ENCODE data around the gene LRIG3. TPM values are rescaled to one million over a fixed set of nuclear protein-coding genes. Genes with fewer than 3 reads are reported as not detected.

The LRIG3 gene
- polyA plus RNA-seq, 1 of the 3 experiments (the other 2 are of a cell fraction) = 0.03 TPM

DNA sequence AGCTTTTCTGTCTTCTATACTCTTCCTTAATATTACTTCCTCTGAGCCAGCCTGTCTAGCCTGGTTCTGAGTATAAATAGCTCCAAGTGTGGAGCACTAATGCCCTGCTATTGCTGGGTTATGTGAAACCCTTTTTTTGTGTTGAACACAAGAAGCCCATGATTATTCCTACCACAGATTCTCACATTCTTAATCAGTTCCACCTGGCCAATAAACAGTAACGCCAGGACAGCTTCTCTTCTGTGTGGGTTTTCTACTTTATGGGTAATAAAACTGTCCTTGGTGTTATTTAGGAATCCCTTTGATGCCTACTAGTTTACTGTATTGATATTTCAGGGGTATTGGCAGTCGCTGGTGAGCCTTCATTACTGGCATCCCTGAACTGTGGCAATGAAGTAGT, 48.9 kb upstream of the LRIG3 start:
- H3F3A ChIP-seq (replicated peaks; ENCODE audit: insufficient read depth) = no peaks in the 10 kb centered on the region
- H3K36me3 ChIP-seq (replicated peaks in 1 of 2; ENCODE audit: control insufficient read depth in 1 of 2, insufficient read depth in 2 of 2, low read length in 1 of 2) = no peaks in the 10 kb centered on the region
- TF ChIP-seq GABPA (IDR thresholded peaks at IDR 0.05; ENCODE audit: low read depth) = no peak
- no peak for TF ChIP-seq FOXJ3 (CRISPR knock-in tag; IDR thresholded peaks at IDR 0.05)
- TF ChIP-seq RFX5 (IDR thresholded peaks at IDR 0.05; ENCODE audit: low read length) = no peak
- TF ChIP-seq, protein P1, sequence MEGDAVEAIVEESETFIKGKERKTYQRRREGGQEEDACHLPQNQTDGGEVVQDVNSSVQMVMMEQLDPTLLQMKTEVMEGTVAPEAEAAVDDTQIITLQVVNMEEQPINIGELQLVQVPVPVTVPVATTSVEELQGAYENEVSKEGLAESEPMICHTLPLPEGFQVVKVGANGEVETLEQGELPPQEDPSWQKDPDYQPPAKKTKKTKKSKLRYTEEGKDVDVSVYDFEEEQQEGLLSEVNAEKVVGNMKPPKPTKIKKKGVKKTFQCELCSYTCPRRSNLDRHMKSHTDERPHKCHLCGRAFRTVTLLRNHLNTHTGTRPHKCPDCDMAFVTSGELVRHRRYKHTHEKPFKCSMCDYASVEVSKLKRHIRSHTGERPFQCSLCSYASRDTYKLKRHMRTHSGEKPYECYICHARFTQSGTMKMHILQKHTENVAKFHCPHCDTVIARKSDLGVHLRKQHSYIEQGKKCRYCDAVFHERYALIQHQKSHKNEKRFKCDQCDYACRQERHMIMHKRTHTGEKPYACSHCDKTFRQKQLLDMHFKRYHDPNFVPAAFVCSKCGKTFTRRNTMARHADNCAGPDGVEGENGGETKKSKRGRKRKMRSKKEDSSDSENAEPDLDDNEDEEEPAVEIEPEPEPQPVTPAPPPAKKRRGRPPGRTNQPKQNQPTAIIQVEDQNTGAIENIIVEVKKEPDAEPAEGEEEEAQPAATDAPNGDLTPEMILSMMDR (IDR thresholded peaks at IDR 0.05) = no peak
- no peak for TF ChIP-seq NRF1 (IDR thresholded peaks at IDR 0.05; ENCODE audit: low read depth, low read length)
- no peak for TF ChIP-seq NFIC (IDR thresholded peaks at IDR 0.05; ENCODE audit: borderline replicate concordance)
- TF ChIP-seq EZH2phosphoT487 (IDR thresholded peaks at IDR 0.05; ENCODE audit: borderline replicate concordance, low read depth) = no peak
- TF ChIP-seq GATA2 (CRISPR knock-in tag; IDR thresholded peaks at IDR 0.05) = no peak
- TF ChIP-seq MEF2A (IDR thresholded peaks at IDR 0.05; ENCODE audit: borderline replicate concordance, low read depth) = no peak
- TF ChIP-seq, protein P2, sequence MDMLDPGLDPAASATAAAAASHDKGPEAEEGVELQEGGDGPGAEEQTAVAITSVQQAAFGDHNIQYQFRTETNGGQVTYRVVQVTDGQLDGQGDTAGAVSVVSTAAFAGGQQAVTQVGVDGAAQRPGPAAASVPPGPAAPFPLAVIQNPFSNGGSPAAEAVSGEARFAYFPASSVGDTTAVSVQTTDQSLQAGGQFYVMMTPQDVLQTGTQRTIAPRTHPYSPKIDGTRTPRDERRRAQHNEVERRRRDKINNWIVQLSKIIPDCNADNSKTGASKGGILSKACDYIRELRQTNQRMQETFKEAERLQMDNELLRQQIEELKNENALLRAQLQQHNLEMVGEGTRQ (IDR thresholded peaks at IDR 0.05; ENCODE audit: borderline replicate concordance, low read depth, low read length) = no peak
- TF ChIP-seq, protein P3, sequence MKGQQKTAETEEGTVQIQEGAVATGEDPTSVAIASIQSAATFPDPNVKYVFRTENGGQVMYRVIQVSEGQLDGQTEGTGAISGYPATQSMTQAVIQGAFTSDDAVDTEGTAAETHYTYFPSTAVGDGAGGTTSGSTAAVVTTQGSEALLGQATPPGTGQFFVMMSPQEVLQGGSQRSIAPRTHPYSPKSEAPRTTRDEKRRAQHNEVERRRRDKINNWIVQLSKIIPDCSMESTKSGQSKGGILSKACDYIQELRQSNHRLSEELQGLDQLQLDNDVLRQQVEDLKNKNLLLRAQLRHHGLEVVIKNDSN (IDR thresholded peaks at IDR 0.05; ENCODE audit: borderline replicate concordance, low read depth) = no peak
- TF ChIP-seq, protein P4, sequence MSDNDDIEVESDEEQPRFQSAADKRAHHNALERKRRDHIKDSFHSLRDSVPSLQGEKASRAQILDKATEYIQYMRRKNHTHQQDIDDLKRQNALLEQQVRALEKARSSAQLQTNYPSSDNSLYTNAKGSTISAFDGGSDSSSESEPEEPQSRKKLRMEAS (IDR thresholded peaks at IDR 0.05; ENCODE audit: low read depth) = no peak
- TF ChIP-seq, protein P5, sequence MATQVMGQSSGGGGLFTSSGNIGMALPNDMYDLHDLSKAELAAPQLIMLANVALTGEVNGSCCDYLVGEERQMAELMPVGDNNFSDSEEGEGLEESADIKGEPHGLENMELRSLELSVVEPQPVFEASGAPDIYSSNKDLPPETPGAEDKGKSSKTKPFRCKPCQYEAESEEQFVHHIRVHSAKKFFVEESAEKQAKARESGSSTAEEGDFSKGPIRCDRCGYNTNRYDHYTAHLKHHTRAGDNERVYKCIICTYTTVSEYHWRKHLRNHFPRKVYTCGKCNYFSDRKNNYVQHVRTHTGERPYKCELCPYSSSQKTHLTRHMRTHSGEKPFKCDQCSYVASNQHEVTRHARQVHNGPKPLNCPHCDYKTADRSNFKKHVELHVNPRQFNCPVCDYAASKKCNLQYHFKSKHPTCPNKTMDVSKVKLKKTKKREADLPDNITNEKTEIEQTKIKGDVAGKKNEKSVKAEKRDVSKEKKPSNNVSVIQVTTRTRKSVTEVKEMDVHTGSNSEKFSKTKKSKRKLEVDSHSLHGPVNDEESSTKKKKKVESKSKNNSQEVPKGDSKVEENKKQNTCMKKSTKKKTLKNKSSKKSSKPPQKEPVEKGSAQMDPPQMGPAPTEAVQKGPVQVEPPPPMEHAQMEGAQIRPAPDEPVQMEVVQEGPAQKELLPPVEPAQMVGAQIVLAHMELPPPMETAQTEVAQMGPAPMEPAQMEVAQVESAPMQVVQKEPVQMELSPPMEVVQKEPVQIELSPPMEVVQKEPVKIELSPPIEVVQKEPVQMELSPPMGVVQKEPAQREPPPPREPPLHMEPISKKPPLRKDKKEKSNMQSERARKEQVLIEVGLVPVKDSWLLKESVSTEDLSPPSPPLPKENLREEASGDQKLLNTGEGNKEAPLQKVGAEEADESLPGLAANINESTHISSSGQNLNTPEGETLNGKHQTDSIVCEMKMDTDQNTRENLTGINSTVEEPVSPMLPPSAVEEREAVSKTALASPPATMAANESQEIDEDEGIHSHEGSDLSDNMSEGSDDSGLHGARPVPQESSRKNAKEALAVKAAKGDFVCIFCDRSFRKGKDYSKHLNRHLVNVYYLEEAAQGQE (IDR thresholded peaks at IDR 0.05; ENCODE audit: low read depth, low read length) = no peak
- no peak for TF ChIP-seq ELF1 (IDR thresholded peaks at IDR 0.05)
- no peak for TF ChIP-seq FOXM1 (IDR thresholded peaks at IDR 0.05; ENCODE audit: low read depth)
- TF ChIP-seq TEAD4 (IDR thresholded peaks at IDR 0.05; ENCODE audit: borderline replicate concordance, insufficient read depth) = no peak
- no peaks in the 10 kb centered on the region for H3K9me2 ChIP-seq
- no peak overlapping the region for H3K4me2 ChIP-seq
- H3K9ac ChIP-seq = no peak overlapping the region
- CTCF ChIA-PET = no interaction called here
- no peaks in the 10 kb centered on the region for H3K79me2 ChIP-seq (ENCODE audit: insufficient read depth)
- no peaks in the 10 kb centered on the region for H3K4me1 ChIP-seq (ENCODE audit: control insufficient read depth in 1 of 2, insufficient read depth in 2 of 2, low read depth in 1 of 2, low read length in 1 of 2)
- 4% methylated on average over 2 of the region's 2 CpGs for WGBS (ENCODE audit: low lambda C conversion rate)
- H2AFZ ChIP-seq (ENCODE audit: low read depth) = no peak overlapping the region
- DNase-seq = no peak
- no peaks in the 10 kb centered on the region for H4K20me1 ChIP-seq (ENCODE audit: insufficient read depth)
- no peak overlapping the region for H3K27ac ChIP-seq (ENCODE audit: low read depth in 2 of 2, low read length in 1 of 2)
- POLR2A ChIA-PET = no interaction called here
- H3K27me3 ChIP-seq (ENCODE audit: insufficient read depth) = peaks cover 5% of the 10 kb centered on the region; the same call in 1 of the 2 replicates
- H3K4me3 ChIP-seq (ENCODE audit: low read depth in 2 of 2, low read length in 1 of 2) = no peak overlapping the region
- H3K9me3 ChIP-seq = no peaks in the 10 kb centered on the region

All from SK-N-SH (cell line).